Suprapubic skin (tissue), 4 donors: ENCODE data around the gene KPNA3. TPM values are rescaled to one million over a fixed set of nuclear protein-coding genes. Genes with fewer than 3 reads are reported as not detected.

Experiments
- DNase-seq, 2 donors: peaks; one replicate each; pipeline ENCODE4 v3.0.0-alpha.2; 2019; ENCODE audit warnings: low spot score in 2 of 2
- H3K27ac ChIP-seq: fragments of 200-600 bp; sonication (generic); one replicate; pipeline ENCODE4 v1.5.1; 2019
- H3K27me3 ChIP-seq: fragments of 200-600 bp; sonication (generic); one replicate; pipeline ENCODE4 v1.5.1; 2019
- H3K36me3 ChIP-seq: fragments of 200-600 bp; sonication (generic); one replicate; pipeline ENCODE4 v1.5.1; 2019
- H3K4me1 ChIP-seq: fragments of 200-600 bp; sonication (generic); one replicate; pipeline ENCODE4 v1.5.1; 2019
- H3K4me3 ChIP-seq: fragments of 200-600 bp; sonication (generic); one replicate; pipeline ENCODE4 v1.5.1; 2019; ENCODE audit warnings: mild to moderate bottlenecking
- H3K9me3 ChIP-seq: fragments of 200-600 bp; sonication (generic); one replicate; pipeline ENCODE4 v1.5.1; 2019
- EP300 ChIP-seq: sonication (generic); formaldehyde crosslinking; IDR thresholded peaks from one replicate; pipeline ENCODE4 v1.6.1; 2017; ENCODE audit warnings: antibody characterized with exemption
- POLR2A ChIP-seq, 2 donors: fragments of 450-650 bp; IDR thresholded peaks; one replicate each; pipeline ENCODE4 v1.6.1; 2017; ENCODE audit warnings: antibody characterized with exemption in 2 of 2, mild to moderate bottlenecking in 2 of 2, moderate library complexity in 2 of 2
- POLR2AphosphoS5 ChIP-seq, 3 donors: sonication (generic); formaldehyde crosslinking; IDR thresholded peaks; one replicate each; pipeline ENCODE4 v1.6.1; 2017; ENCODE audit warnings: antibody characterized with exemption in 3 of 3
- WGBS: methylation state at CpG from one replicate; pipeline ENCODE4 v1.1.5; 2018; 5-methylcytosine and 5-hydroxymethylcytosine counted together
- total RNA-seq, 4 donors: library from RNA; depleted of rRNA; stranded (reverse); fragments of >200 nt; gene quantifications; one replicate each; pipeline ENCODE4 v1.1.0, GENCODE V29; 2016
- TF ChIP-seq, protein P1 (sequence below), 2 donors: fragments of 200-600 bp in 1 of 2; fragments of 450-650 bp in 1 of 2; sonication (generic) in 1 of 2; IDR thresholded peaks; one replicate each; pipeline ENCODE4 v1.5.1; 2016 to 2019; ENCODE audit warnings: antibody characterized with exemption in 2 of 2, mild to moderate bottlenecking in 1 of 2, moderate library complexity in 1 of 2

KPNA3 gene
- total RNA-seq, 4 donors from 2014 or later = 17.1 to 27.3 (median 23.6) TPM

DNA sequence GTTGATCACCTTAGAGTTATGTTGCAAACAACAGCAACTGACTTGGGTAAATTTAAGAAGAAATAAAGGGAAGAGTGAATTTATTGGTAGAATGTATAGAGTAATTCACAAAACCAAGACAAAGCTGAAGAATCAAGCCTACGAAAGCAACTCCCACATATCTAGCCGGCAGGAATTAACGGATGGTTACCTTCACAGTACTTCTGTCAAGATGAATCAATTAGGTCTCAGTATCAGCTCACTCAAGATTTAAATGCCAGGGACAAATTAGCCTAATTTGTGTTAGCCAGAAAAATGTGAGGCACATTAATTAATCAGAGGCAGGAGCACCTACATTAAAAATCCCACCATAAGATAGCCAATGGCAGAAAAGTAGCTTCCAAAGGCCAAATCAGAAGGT is 10.7 kb downstream of the KPNA3 start:
- Histone ChIP-seq H3K4me3 (no peak overlapping the region), H3K36me3 (no peaks in the 10 kb centered on the region), H3K27ac (no peak overlapping the region), H3K9me3 (no peaks in the 10 kb centered on the region), H3K27me3 (no peaks in the 10 kb centered on the region), H3K4me1 (no peaks in the 10 kb centered on the region)
- no peak for DNase-seq
- TF ChIP-seq POLR2A (IDR thresholded peaks at IDR 0.05) (no peak), EP300 (no peak), POLR2AphosphoS5 (IDR thresholded peaks at IDR 0.05) (no peak)
- TF ChIP-seq, protein P1, sequence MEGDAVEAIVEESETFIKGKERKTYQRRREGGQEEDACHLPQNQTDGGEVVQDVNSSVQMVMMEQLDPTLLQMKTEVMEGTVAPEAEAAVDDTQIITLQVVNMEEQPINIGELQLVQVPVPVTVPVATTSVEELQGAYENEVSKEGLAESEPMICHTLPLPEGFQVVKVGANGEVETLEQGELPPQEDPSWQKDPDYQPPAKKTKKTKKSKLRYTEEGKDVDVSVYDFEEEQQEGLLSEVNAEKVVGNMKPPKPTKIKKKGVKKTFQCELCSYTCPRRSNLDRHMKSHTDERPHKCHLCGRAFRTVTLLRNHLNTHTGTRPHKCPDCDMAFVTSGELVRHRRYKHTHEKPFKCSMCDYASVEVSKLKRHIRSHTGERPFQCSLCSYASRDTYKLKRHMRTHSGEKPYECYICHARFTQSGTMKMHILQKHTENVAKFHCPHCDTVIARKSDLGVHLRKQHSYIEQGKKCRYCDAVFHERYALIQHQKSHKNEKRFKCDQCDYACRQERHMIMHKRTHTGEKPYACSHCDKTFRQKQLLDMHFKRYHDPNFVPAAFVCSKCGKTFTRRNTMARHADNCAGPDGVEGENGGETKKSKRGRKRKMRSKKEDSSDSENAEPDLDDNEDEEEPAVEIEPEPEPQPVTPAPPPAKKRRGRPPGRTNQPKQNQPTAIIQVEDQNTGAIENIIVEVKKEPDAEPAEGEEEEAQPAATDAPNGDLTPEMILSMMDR (IDR thresholded peaks at IDR 0.05) = no peak
- 96% methylated on average over 3 of the region's 3 CpGs for WGBS

DNA sequence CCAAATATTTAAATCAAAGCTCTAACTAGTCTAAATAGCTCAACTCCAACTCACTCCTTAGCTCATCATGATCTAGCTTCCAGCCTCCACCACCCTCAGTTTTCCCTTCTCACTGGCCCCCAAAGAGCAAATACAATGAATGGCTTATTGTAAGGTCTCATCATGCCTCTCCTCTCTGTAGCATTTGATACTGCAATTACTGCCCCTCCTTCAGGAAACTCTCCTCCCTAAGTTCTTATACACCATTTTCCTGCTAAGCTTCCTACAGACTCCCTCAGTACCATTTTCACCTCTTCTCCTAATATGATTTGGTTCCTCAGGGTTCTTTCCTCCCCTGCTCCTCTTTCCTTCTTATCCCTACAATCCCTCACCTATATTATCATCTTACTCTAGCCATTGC is 12.8 kb downstream of the KPNA3 start:
- Histone ChIP-seq H3K27ac (no peak overlapping the region), H3K9me3 (no peaks in the 10 kb centered on the region), H3K27me3 (no peaks in the 10 kb centered on the region), H3K4me1 (no peaks in the 10 kb centered on the region), H3K4me3 (no peak overlapping the region), H3K36me3 (no peaks in the 10 kb centered on the region)
- TF ChIP-seq POLR2A (IDR thresholded peaks at IDR 0.05) = no peak
- no peak for DNase-seq

GRCh38 chr13:49777746-49778614 is 14.5 kb downstream of the KPNA3 start:
- no peak for DNase-seq
- no peaks in the 10 kb centered on the region for H3K9me3 ChIP-seq
- 84% methylated on average over 6 of the region's 6 CpGs for WGBS
- H3K36me3 ChIP-seq = no peaks in the 10 kb centered on the region
- no peak overlapping the region for H3K27ac ChIP-seq
- H3K4me1 ChIP-seq = no peaks in the 10 kb centered on the region
- H3K27me3 ChIP-seq = no peaks in the 10 kb centered on the region
- no peak overlapping the region for H3K4me3 ChIP-seq
- no peak for TF ChIP-seq EP300
- no peak for TF ChIP-seq POLR2AphosphoS5 (IDR thresholded peaks at IDR 0.05)
- TF ChIP-seq, protein P1 (IDR thresholded peaks at IDR 0.05) = no peak
- TF ChIP-seq POLR2A (IDR thresholded peaks at IDR 0.05) = no peak

DNA sequence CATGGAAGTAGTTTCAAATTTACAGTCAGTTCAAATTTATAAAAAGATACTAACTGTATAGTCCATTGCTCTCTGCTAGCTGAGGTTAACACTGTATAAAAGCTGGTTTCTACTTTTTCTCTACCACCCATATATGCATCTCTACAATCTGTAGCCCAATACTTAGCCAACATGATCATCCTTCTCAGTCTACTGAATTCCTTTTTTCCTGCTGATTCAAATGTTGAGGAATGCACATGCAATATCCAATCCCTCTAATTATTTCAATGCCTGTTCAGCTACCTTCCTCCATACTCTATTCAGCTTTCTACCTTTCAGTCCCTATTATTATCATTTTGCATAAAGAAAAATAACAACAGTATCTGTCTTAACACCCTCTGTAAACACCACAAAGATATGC is 15.6 kb downstream of the KPNA3 start:
- Histone ChIP-seq H3K27ac (no peak overlapping the region), H3K36me3 (no peaks in the 10 kb centered on the region), H3K4me1 (no peaks in the 10 kb centered on the region), H3K9me3 (no peaks in the 10 kb centered on the region), H3K4me3 (no peak overlapping the region), H3K27me3 (no peaks in the 10 kb centered on the region)
- DNase-seq = no peak
- TF ChIP-seq, protein P1 (IDR thresholded peaks at IDR 0.05) = no peak
- TF ChIP-seq EP300 (no peak), POLR2AphosphoS5 (IDR thresholded peaks at IDR 0.05) (no peak), POLR2A (IDR thresholded peaks at IDR 0.05) (no peak)

- WGBS = 91% methylated on average over 2 of the region's 2 CpGs
- Histone ChIP-seq H3K4me1 (no peaks in the 10 kb centered on the region), H3K36me3 (no peaks in the 10 kb centered on the region), H3K9me3 (no peaks in the 10 kb centered on the region), H3K27ac (no peak overlapping the region), H3K27me3 (no peaks in the 10 kb centered on the region), H3K4me3 (no peak overlapping the region)
- DNase-seq = no peak
- no peak for TF ChIP-seq POLR2A (IDR thresholded peaks at IDR 0.05)
- no peak for TF ChIP-seq EP300
- TF ChIP-seq, protein P1 (IDR thresholded peaks at IDR 0.05) = no peak
- TF ChIP-seq POLR2AphosphoS5 (IDR thresholded peaks at IDR 0.05) = no peak
These were observed 18.0 kb downstream of the KPNA3 start for GRCh38 chr13:49774376-49775005.
